Measurements from ENCODE around the gene TCF15.

GRCh38 chr20:615514-615913 is 5.4 kb upstream of the TCF15 start:
- no peak for TF ChIP-seq CTCF (IDR thresholded peaks at IDR 0.05; ENCODE audit: insufficient read depth, low read depth, low read length)
- TF ChIP-seq EZH2 (IDR thresholded peaks at IDR 0.05; ENCODE audit: insufficient read depth, low read length) = no peak

Data from astrocyte (in vitro differentiated cells and primary cell).